ENCODE data around the gene SHISA7.
A peak's percentile ranks its signal among the peaks of the same experiment; 100 is the strongest.
"Not testable (repeated sequence)": the region's sequence is repeated elsewhere in the genome, so short reads cannot be mapped to it uniquely, and the experiment has no call there.

The SHISA7 gene

DNA sequence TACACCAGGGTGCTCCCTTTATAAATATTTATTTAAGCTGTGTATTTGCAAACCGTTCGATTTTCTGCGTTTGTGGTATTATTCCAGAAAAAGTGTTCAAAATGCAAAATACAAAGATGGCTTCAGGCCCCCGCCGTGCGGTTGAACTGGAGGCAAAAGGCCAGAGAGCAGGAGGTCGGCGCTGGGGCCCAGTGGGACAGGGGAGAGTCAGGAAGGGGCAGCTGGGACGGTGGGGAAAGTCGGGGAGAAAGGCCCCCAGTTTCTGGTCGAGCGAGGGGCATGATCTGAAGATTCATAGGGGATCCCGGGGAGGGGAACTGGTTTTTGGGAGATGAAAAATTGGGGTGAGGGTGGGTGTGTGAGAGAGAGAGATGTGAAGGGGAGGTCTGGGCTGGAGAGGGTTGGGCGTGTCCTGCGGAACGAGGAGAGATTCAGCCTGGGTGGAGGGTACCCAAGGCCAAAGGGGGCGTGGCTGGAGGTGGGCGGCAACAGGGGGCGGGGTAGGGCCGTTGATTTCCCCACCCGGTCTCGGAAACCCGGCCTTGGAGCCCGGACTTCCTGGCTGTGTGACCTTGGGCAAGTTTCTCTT is 17.7 kb upstream of the SHISA7 start:
- Mint-ChIP-seq H3K36me3 (peaks cover 15% of the 10 kb centered on the region), H3K27me3 (no peaks in the 10 kb centered on the region), H3K4me1 (peaks cover 29% of the 10 kb centered on the region), H3K9me3 (no peaks in the 10 kb centered on the region), H3K27ac (peak overlapping the region; percentile 83), H3K4me3 (peak overlapping the region; percentile 87)
- ATAC-seq = no peak

DNA sequence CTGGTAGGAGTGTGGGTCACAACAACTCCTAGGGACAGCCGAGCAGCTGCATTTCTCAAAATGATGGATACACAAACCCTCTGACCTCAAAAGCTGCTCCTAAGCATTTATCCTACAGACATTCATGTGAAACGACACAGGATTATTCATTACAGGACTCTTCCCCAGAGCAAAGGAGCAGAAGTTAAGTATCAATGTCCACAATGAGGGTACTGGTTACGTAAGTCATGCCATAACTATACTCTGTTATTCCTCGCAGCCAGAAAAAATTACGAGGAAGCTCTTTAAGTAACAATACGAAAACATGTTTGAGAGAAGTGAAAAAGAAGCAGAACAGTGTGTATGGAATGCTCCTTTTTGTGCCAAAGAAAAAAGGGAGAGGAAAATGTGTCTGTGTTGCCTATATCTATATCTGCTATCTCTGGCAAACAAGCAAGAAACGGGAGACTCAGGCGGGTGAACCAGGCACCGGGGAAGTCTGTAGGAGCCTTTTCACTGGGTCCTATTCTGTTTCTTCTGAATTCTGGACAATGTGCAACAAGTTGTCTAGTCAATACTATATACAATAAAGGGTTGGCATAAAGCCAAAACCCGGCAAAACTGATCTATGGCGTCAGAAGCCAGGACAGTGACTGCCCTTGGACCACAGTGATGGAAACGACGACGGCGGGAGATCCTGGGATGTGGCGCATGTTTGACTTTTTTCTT is 17.0 kb upstream of the SHISA7 start:
- Mint-ChIP-seq H3K27me3 (peaks cover 1% of the 10 kb centered on the region), H3K9me3 (no peaks in the 10 kb centered on the region), H3K4me1 (peaks cover 29% of the 10 kb centered on the region), H3K27ac (peak overlapping the region; percentile 83), H3K4me3 (peak overlapping the region; percentile 87), H3K36me3 (peaks cover 21% of the 10 kb centered on the region)
- ATAC-seq = no peak

DNA sequence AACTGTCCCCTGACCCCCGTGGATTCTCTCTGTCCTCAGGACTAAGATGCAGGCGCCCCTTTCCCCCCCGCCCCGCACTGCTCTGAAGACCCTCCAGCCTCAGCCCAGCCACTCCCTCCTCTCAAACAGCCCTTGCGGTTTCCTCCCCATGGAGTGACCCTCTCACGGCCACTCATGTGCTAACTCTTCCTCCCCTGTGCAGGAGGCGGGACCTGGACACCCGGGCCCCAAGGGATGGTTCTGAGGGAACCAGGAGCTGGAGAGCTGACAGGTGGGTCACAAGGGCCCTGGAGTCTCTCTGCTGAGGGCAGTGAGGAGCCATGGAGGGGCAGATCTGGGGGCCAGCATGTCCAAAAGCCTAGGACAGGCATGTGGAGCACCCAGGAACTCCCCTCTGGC is 16.4 kb upstream of the SHISA7 start:
- peaks cover 27% of the 10 kb centered on the region for H3K36me3 Mint-ChIP-seq
- no peaks in the 10 kb centered on the region for H3K9me3 Mint-ChIP-seq
- no peak overlapping the region for H3K27ac Mint-ChIP-seq
- no peak for ATAC-seq
- H3K4me1 Mint-ChIP-seq = peaks cover 29% of the 10 kb centered on the region
- peaks cover 7% of the 10 kb centered on the region for H3K27me3 Mint-ChIP-seq
- no peak overlapping the region for H3K4me3 Mint-ChIP-seq

DNA sequence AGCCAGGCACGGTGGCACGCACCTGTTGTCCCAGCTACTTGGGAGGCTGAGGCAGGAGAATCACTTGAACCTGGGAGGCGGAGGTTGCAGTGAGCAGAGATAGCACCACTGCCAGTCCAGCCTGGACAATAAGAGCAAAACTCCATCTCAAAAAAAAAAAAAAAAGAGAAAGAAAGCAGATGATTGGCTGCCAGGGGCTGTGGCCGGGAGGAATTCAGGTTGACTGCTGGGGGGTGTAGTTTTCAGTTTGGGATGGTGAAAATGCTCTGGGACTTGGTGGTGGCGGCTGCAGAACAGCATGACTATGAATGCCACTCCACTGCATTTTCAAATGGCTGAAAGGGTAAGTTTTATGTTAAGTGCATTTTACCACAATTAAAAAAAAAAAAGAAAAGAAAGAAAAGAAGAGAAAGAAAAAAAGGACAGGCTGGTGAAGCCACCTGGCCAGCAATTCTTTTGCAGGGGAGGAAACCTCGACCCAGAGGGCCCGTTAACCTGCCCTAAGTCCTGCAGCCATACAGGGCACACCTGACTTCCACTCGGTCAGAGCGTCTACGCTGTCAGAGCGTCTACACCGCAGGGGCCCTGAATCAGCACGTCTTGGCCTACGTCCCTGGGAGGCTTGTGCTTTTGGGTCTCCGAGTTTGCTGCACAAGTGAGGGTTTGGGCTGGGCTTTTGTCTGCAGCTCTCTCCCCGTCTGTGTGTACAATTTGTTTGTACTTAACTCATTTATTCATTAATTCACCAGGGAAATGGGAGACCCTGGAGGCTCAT is 14.8 kb upstream of the SHISA7 start:
- no peak overlapping the region for H3K4me3 Mint-ChIP-seq
- H3K27ac Mint-ChIP-seq = no peak overlapping the region
- H3K27me3 Mint-ChIP-seq = peaks cover 24% of the 10 kb centered on the region
- ATAC-seq = no peak
- H3K36me3 Mint-ChIP-seq = peaks cover 43% of the 10 kb centered on the region
- no peaks in the 10 kb centered on the region for H3K9me3 Mint-ChIP-seq
- H3K4me1 Mint-ChIP-seq = peaks cover 29% of the 10 kb centered on the region

DNA sequence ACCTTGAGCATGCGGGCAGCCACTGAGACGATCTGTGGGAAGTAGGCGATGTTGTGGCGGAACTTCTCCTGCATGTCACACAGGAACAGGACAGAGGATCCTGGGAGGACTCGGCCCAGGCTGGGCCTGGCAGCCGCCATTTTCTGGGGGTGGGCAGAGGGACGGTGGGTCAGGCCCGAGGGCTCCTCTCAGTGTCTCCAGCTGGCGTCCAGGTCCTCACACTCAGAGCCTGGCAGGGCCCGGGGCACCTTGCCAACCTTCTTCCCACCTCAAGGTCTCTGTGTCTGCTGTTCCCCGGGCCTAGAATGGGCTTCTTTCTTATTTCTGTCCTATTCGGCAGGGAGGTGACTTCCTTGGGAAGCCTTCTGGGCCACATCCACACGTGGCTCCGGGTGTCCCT is 13.2 kb upstream of the SHISA7 start:
- peaks cover 18% of the 10 kb centered on the region for H3K4me1 Mint-ChIP-seq
- H3K36me3 Mint-ChIP-seq = peaks cover 43% of the 10 kb centered on the region
- H3K9me3 Mint-ChIP-seq = no peaks in the 10 kb centered on the region
- H3K4me3 Mint-ChIP-seq = no peak overlapping the region
- no peak overlapping the region for H3K27ac Mint-ChIP-seq
- H3K27me3 Mint-ChIP-seq = peaks cover 25% of the 10 kb centered on the region
- no peak for ATAC-seq

DNA sequence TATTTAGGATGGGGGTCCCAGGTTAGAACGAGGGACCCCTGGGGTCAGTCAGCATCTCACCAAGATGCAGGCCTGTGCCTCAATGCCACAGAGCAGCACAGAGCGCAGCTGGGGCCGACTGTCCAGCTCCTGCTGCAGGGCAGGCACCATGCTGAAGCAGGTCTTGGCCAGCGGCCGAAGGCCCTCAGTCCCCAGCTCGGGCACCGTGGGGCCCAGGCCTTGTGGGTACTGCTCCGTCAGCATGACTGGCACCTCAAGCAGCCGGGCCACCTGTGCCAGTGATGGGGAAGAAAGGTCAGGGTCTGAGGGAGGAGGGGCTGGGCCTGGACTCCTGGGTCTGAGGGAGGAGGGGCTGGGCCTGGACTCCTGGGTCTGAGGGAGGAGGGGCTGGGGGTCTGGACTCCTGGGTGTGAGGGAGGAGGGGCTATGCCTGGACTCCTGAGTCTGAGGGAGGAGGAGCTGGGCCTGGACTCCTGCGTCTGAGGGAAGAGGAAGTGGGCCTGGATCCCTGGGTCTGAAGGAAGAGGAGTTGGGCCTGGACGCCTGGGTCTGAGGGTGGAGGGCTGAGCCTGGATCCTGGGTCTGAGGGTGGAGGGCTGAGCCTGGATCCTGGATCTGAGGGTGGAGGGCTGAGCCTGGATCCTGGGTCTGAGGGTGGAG is 12.6 kb upstream of the SHISA7 start:
- Mint-ChIP-seq H3K36me3 (peaks cover 43% of the 10 kb centered on the region), H3K27me3 (peaks cover 25% of the 10 kb centered on the region), H3K9me3 (no peaks in the 10 kb centered on the region), H3K27ac (no peak overlapping the region), H3K4me3 (no peak overlapping the region), H3K4me1 (peaks cover 14% of the 10 kb centered on the region)
- no peak for ATAC-seq

DNA sequence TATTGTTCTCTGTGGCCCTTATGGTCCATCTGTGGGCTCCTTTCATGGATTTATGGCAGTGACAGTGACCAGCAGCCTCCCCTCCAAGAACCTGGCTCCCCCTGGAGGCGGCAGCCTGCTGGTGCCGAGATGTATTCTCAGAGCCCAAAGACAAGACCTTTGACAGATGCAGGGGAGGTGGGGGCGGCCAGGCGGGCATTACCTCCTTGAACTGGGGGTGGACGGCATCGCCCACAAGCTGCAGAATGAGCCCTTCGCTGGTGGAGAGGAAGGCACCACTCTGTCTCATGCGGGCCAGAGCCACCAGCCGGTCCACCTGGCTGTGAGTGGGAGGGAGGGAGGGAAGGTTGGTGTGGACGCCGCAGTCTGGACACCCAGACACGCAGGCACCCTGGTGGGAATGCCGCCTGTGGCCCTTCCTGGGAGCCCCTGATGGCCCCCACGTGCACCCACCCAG is 11.7 kb upstream of the SHISA7 start:
- Mint-ChIP-seq H3K27ac (no peak overlapping the region), H3K36me3 (peaks cover 43% of the 10 kb centered on the region), H3K4me3 (no peak overlapping the region), H3K27me3 (peaks cover 25% of the 10 kb centered on the region), H3K4me1 (peaks cover 5% of the 10 kb centered on the region), H3K9me3 (no peaks in the 10 kb centered on the region)
- ATAC-seq = no peak

DNA sequence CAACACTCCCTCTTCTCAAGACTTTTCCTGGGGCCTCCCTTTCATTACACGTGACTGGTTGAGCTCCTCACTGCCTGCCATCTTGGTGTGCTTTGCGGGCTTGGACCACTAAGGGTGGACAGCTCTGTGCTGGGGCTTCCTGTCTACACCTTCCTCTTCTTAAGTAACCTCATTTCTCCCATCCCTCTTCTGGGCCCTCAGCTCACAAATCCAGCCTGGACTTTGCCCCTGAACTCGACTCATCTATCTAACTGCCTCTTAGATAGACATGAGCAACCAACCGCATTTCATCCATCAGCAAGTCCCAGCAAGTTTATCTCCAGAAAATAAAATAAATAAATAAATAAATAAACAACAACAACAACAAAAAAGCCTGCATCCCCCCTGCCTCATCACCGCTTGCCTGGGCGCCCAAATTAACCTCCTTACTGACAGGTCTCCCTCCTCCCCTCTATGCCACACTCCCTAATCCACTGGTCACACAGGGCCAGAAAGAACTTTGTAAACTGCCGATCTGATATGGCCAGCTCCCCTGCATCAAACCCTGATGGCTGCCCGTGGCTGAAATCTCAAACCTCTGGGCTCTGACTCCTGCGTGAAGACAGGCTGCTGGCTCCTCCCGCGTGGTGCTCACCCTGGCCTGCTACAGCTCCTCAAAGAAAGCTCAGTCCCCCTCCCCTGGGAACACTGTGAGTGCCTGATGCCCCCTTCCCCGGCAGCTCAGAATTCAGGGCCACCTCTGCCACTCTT is 10.6 kb upstream of the SHISA7 start:
- Mint-ChIP-seq H3K27ac (no peak overlapping the region), H3K36me3 (peaks cover 40% of the 10 kb centered on the region), H3K4me1 (no peaks in the 10 kb centered on the region)

DNA sequence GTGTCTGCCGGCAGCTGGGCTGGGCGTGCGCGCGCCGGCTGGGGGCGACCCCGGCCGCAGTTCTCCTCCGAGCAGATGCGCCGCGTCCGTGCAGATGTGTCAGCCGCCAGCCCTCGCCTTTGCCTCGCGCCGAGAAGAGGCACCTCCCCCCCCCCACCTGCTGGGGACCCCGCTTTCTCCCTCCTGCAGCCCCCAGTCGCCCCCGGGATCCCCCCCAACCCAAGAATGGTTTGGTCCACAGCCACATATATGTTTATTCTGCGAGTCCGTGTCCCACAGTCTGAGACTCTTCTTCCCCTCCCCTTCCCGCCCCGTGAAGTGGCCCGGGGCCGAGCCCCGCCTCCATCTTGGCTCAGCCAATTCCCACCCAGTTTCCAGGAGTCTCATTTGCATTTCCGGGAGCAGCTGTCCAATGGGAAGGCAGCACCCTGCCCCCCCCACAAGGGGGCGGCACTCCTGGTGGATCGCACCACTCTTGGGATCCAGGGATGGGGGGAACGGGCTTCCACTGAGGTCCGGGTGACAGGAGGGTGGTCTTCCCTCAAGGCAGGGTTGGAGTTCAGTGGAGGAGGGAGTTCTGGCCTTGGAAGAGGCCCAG is 9.7 kb upstream of the SHISA7 start:
- no peak for ATAC-seq
- Mint-ChIP-seq H3K27me3 (peaks cover 25% of the 10 kb centered on the region), H3K4me3 (no peak overlapping the region), H3K4me1 (no peaks in the 10 kb centered on the region), H3K36me3 (peaks cover 38% of the 10 kb centered on the region), H3K27ac (no peak overlapping the region), H3K9me3 (no peaks in the 10 kb centered on the region)

More for the DNA sequence above, 10.6 kb upstream of the SHISA7 start:
- peaks cover 25% of the 10 kb centered on the region for H3K27me3 Mint-ChIP-seq
- peak overlapping the region; percentile 3 for H3K4me3 Mint-ChIP-seq
- ATAC-seq = no peak
- no peaks in the 10 kb centered on the region for H3K9me3 Mint-ChIP-seq

DNA sequence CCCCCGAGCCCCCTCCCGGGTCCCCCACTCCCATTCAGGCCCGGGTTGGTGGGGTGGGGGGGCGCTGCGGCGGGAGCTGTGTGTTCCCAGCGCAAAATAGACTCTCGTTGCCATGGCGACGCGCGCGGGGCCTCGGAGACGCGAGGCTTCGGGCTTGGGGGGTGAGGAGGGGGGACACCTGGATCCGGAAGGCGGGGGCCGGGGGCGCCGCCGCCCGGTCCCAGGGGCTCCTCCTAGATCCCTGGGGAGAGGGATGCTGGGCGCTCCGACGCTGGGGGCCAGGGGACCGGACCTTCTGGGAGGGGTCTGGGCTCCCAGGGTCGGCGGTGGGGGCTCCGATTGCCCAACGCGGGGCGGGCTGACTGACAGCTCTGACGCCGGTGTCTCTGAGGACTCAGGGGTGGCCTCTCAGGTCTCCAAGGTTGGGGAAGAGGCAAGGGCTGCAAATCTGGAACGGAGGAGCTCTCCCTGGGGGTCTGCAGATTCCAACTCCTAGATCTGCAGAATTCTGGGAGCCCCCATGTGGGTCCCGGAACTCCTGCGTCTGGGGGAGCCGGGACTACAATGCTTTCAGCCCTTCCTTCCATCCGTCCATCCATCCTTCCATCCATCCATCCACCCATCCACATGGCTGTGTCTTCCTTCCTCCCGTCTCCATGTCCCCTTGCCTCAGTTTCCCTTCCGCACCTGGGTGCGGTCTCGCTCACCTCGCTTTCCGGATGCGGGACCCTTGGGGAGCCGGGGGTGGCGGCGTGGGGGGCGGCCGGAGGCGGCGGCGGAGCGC is 9.1 kb upstream of the SHISA7 start:
- Mint-ChIP-seq H3K27me3 (peaks cover 25% of the 10 kb centered on the region), H3K9me3 (no peaks in the 10 kb centered on the region), H3K4me1 (no peaks in the 10 kb centered on the region), H3K4me3 (peak overlapping the region; percentile 54), H3K36me3 (peaks cover 38% of the 10 kb centered on the region), H3K27ac (no peak overlapping the region)
- ATAC-seq = no peak

DNA sequence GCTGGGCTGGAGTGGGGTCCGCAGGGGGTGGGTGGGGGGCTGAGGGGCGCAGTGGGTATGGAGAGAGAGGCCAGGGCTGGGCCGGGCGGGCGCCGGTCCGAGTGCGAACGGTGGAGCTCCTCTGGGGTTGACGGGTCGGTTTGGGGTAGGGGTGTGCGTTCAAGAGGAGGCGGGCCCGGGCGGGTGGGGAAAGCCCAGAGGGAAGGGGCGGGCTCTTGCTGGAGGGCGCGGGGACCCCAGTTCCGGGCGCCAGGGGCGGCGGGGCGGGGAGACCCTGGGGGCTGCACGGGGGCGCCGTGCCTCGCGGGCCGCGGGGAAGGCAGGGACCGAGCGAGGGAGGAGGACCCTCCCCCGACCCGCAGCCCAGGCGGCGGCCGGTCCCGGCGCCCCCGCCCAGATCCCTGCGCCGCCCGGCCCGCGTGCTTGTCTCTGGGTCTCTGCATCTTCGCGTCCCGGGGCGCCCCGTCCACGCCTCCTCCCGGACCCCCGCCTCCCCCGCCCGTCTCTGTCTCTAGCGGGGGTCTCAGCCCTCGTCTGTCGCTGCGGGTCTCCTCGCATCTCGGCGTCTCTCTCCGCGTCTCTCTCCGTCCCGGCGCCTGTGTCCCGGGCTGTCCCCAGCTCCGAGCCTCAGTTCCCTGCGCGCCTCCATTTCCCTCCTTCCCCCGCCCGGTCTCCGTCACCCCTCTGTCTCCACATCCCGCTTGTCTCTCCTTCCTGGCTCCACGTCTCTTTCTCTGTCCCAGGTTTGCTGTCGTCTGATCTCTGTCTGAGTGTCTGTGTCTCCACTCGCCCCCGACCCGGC is 8.3 kb upstream of the SHISA7 start:
- ATAC-seq = peak; percentile 55
- H3K27me3 Mint-ChIP-seq = peaks cover 25% of the 10 kb centered on the region
- peak overlapping the region; percentile 54 for H3K4me3 Mint-ChIP-seq
- peaks cover 31% of the 10 kb centered on the region for H3K36me3 Mint-ChIP-seq
- no peak overlapping the region for H3K27ac Mint-ChIP-seq
- no peaks in the 10 kb centered on the region for H3K9me3 Mint-ChIP-seq
- H3K4me1 Mint-ChIP-seq = no peaks in the 10 kb centered on the region

DNA sequence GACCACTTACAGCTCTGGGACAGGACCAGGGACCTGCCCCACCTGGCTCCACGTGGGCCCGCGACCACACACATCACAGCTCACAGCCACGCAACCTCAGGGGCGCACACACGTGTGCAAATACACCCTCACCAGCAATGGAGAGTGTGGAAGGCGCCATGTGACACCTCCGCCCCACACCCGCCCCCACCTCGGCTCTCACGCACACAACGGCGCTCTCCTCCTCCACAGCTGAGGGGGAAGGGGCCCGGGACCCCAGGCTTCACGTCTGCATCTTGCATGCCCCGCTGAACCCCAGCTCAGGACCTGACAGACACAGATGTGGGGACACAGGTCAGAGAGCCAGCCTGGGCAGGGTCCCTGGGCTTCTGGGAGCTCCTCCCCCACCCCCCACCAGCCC is 6.4 kb upstream of the SHISA7 start:
- no peaks in the 10 kb centered on the region for H3K4me1 Mint-ChIP-seq
- peaks cover 24% of the 10 kb centered on the region for H3K27me3 Mint-ChIP-seq
- ATAC-seq = no peak
- peaks cover 15% of the 10 kb centered on the region for H3K36me3 Mint-ChIP-seq
- no peak overlapping the region for H3K27ac Mint-ChIP-seq
- no peak overlapping the region for H3K4me3 Mint-ChIP-seq
- no peaks in the 10 kb centered on the region for H3K9me3 Mint-ChIP-seq

DNA sequence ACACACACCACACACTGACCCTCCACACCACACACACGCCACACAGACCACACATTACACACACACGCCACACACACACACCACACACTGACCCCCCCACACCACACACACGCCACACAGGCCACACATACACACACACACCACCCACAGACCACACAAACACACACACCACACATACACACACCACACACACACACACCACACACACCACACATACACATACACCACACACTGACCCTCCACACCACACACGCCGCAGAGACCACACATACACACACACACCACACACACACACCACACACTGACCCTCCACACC is 5.0 kb upstream of the SHISA7 start:
- not testable (repeated sequence) for H3K4me1 Mint-ChIP-seq, H3K4me3 Mint-ChIP-seq, H3K9me3 Mint-ChIP-seq, H3K36me3 Mint-ChIP-seq, ATAC-seq, H3K27ac Mint-ChIP-seq
- H3K27me3 Mint-ChIP-seq = peaks cover 24% of the 10 kb centered on the region

All from stimulated activated memory B cell treated with anti-CD40 and anti-IgM and Interleukin-4, amounts not matched to agents 10 μg/mL and 1 μg/mL and 100 μg/mL, for 72 hours (primary cell).